ENCODE results near the gene VAMP4. TPM values are rescaled to one million over a fixed set of nuclear protein-coding genes. Genes with fewer than 3 reads are reported as not detected.
A peak's percentile ranks its signal among the peaks of the same experiment; 100 is the strongest.

Gene VAMP4
- total RNA-seq, 1 experiment from 2014 or later = 6.3 TPM

- no peak overlapping the region for H3K9ac ChIP-seq (ENCODE audit: low read length)
- no peak overlapping the region for H2AFZ ChIP-seq (ENCODE audit: low read depth, low read length, poor library complexity, severe bottlenecking)
- H3K27ac ChIP-seq (ENCODE audit: low read depth, low read length) = no peak overlapping the region
- H3K4me2 ChIP-seq (ENCODE audit: low read length) = no peak overlapping the region
- BruUV-seq (replicated peaks) = no TSS peak
- no peaks in the 10 kb centered on the region for H3K27me3 ChIP-seq (ENCODE audit: insufficient read depth, low read length)
- no peak for TF ChIP-seq CEBPB (IDR thresholded peaks at IDR 0.05; ENCODE audit: low read depth)
- TF ChIP-seq SP1 (IDR thresholded peaks at IDR 0.05; ENCODE audit: low read depth) = no peak
- no peak for TF ChIP-seq ZNF274 (IDR thresholded peaks at IDR 0.05; ENCODE audit: low read depth, low read length)
- no peak for TF ChIP-seq EZH2phosphoT487 (IDR thresholded peaks at IDR 0.05; ENCODE audit: borderline replicate concordance)
- no peak for TF ChIP-seq TCF7L2 (IDR thresholded peaks at IDR 0.05; ENCODE audit: borderline replicate concordance, extremely low read depth, insufficient read depth, insufficient read length)
- TF ChIP-seq FOSL1 (IDR thresholded peaks at IDR 0.05; ENCODE audit: low read depth) = no peak
- TF ChIP-seq POLR2A (IDR thresholded peaks at IDR 0.05; ENCODE audit: borderline replicate concordance, extremely low read depth, insufficient read depth, insufficient read length) = no peak
- TF ChIP-seq SRF (IDR thresholded peaks at IDR 0.05; ENCODE audit: low read depth) = no peak
- no peak for TF ChIP-seq JUND (IDR thresholded peaks at IDR 0.05)
- TF ChIP-seq CTCF (IDR thresholded peaks at IDR 0.05 in 2 of 3, conservative IDR thresholded peaks at IDR 0.05 in 1 of 3; ENCODE audit: borderline replicate concordance in 1 of 3, insufficient read depth in 1 of 3, low read depth in 2 of 3, low read length in 2 of 3) = no peak
- no peaks in the 10 kb centered on the region for H4K20me1 ChIP-seq (ENCODE audit: insufficient read depth)
- intact Hi-C loops (cut with micrococcal nuclease) = no loop called here
- DNase-seq (ENCODE audit: low read depth, low spot score) (no peak), ATAC-seq (no peak)
- no peaks in the 10 kb centered on the region for H3K4me1 ChIP-seq (ENCODE audit: control insufficient read depth in 1 of 2, insufficient read depth in 2 of 2, low read length in 2 of 2)
- no peaks in the 10 kb centered on the region for H3K79me2 ChIP-seq (ENCODE audit: insufficient read depth, low read length)
- H3K9me3 ChIP-seq (ENCODE audit: control insufficient read depth in 1 of 2, insufficient read depth in 1 of 2, low read depth in 1 of 2, low read length in 2 of 2) = 0 out of 4 replicates have a peak, but pooled peaks cover 0 to 3% of the 10 kb centered on the region in 2 experiments
- ChIA-PET CTCF (no interaction called here), RAD21 (ENCODE audit: low non-redundant PET in 1 of 2, low total read pairs in 2 of 2, uncharacterized antibody in 2 of 2, unreplicated experiment in 2 of 2) (no interaction called here), POLR2A (no interaction called here)
- no peaks in the 10 kb centered on the region for H3K9me2 ChIP-seq (ENCODE audit: insufficient read depth)
- H3K4me3 ChIP-seq (replicated peaks in 1 of 2; ENCODE audit: low read depth in 1 of 2, low read length in 2 of 2) = no peak overlapping the region
- H3K36me3 ChIP-seq (ENCODE audit: control insufficient read depth in 1 of 2, insufficient read depth in 2 of 2, low read length in 2 of 2) = no peaks in the 10 kb centered on the region
These were observed 16.1 kb upstream of the VAMP4 start for GRCh38 chr1:171758011-171758410.

GRCh38 chr1:171756856-171757255 is 15.0 kb upstream of the VAMP4 start:
- H3K27ac ChIP-seq (ENCODE audit: low read depth, low read length) = no peak overlapping the region
- no peaks in the 10 kb centered on the region for H4K20me1 ChIP-seq (ENCODE audit: insufficient read depth)
- ChIA-PET POLR2A (no interaction called here), RAD21 (ENCODE audit: low non-redundant PET in 1 of 2, low total read pairs in 2 of 2, uncharacterized antibody in 2 of 2, unreplicated experiment in 2 of 2) (no interaction called here), CTCF (no interaction called here)
- H3K9me2 ChIP-seq (ENCODE audit: insufficient read depth) = no peaks in the 10 kb centered on the region
- no peaks in the 10 kb centered on the region for H3K36me3 ChIP-seq (ENCODE audit: control insufficient read depth in 1 of 2, insufficient read depth in 2 of 2, low read length in 2 of 2)
- no peaks in the 10 kb centered on the region for H3K4me1 ChIP-seq (ENCODE audit: control insufficient read depth in 1 of 2, insufficient read depth in 2 of 2, low read length in 2 of 2)
- DNase-seq (ENCODE audit: low read depth, low spot score) (no peak), ATAC-seq (no peak)
- no peak overlapping the region for H2AFZ ChIP-seq (ENCODE audit: low read depth, low read length, poor library complexity, severe bottlenecking)
- 0 out of 4 replicates have a peak, but pooled peaks cover 0 to 3% of the 10 kb centered on the region in 2 experiments for H3K9me3 ChIP-seq (ENCODE audit: control insufficient read depth in 1 of 2, insufficient read depth in 1 of 2, low read depth in 1 of 2, low read length in 2 of 2)
- intact Hi-C loops (cut with micrococcal nuclease) = no loop called here
- H3K4me2 ChIP-seq (ENCODE audit: low read length) = no peak overlapping the region
- no TSS peak for BruUV-seq (replicated peaks)
- H3K27me3 ChIP-seq (ENCODE audit: insufficient read depth, low read length) = no peaks in the 10 kb centered on the region
- no peak overlapping the region for H3K9ac ChIP-seq (ENCODE audit: low read length)
- no peak overlapping the region for H3K4me3 ChIP-seq (replicated peaks in 1 of 2; ENCODE audit: low read depth in 1 of 2, low read length in 2 of 2)
- H3K79me2 ChIP-seq (ENCODE audit: insufficient read depth, low read length) = no peaks in the 10 kb centered on the region
- peak; percentile 26; the same call in 1 of the 2 replicates for TF ChIP-seq CBX3 (IDR thresholded peaks at IDR 0.05; ENCODE audit: low read depth)
- no peak for TF ChIP-seq ZBTB33 (IDR thresholded peaks at IDR 0.05; ENCODE audit: extremely low read depth, insufficient replicate concordance, low read length)

Data from HCT116 (cell line).